Thyroid gland (tissue), 4 donors: ENCODE data around the gene GNB5.

Experiments used
- POLR2A ChIP-seq, 2 donors: fragments of 450-650 bp; IDR thresholded peaks; one replicate each; pipeline ENCODE4 v1.6.1; 2017; ENCODE audit warnings: antibody characterized with exemption in 2 of 2, mild to moderate bottlenecking in 2 of 2, moderate library complexity in 1 of 2
- TF ChIP-seq, protein P1 (sequence below), 6 experiments: fragments of 200-600 bp in 3 of 6; fragments of 450-650 bp in 3 of 6; sonication (generic) in 3 of 6; IDR thresholded peaks; one replicate each; pipeline ENCODE4 v1.5.1; 2016 to 2019; ENCODE audit warnings: antibody characterized with exemption in 6 of 6, mild to moderate bottlenecking in 2 of 6, inconsistent platforms in 1 of 6, moderate library complexity in 1 of 6

DNA sequence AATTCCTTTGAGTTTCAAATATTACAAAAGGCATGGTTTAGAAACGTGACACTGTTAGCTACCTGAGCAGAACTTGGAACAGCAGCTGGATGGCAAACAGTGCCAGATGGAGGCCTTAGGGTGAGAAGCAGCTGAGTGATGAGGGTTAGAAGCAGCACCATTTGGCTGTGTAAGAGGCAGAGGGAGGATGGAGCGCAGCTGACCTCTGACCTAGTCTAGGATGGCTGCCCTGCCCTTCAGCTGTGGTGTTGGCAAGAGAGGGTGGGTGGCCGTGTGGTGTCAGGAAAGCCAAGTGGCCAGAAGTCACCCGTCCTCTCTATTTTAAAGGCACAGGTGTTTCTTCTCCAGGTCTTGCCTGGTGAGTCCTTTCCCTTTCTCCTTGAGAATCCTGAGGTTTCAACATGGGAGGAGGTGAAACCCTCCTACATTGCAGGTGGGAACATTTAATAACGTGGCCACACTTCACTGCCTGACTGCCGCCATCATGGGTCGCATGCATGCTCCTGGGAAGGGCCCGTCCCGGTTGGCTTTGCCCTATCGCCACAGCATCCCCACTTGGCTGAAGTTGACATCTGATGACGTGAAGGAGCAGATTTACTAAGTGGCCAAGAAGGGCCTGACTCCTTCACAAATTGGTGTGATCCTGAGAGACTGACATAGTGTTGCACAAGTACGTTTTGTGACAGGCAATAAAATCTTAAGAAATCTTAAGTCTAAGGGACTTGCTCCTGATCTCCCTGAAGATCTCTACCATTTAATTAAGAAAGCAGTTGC, 96.2 kb downstream of the GNB5 start:
- no peak for TF ChIP-seq POLR2A (IDR thresholded peaks at IDR 0.05)
- TF ChIP-seq, protein P1, sequence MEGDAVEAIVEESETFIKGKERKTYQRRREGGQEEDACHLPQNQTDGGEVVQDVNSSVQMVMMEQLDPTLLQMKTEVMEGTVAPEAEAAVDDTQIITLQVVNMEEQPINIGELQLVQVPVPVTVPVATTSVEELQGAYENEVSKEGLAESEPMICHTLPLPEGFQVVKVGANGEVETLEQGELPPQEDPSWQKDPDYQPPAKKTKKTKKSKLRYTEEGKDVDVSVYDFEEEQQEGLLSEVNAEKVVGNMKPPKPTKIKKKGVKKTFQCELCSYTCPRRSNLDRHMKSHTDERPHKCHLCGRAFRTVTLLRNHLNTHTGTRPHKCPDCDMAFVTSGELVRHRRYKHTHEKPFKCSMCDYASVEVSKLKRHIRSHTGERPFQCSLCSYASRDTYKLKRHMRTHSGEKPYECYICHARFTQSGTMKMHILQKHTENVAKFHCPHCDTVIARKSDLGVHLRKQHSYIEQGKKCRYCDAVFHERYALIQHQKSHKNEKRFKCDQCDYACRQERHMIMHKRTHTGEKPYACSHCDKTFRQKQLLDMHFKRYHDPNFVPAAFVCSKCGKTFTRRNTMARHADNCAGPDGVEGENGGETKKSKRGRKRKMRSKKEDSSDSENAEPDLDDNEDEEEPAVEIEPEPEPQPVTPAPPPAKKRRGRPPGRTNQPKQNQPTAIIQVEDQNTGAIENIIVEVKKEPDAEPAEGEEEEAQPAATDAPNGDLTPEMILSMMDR (IDR thresholded peaks at IDR 0.05), result no peak
